H1 (cell line): ENCODE results near the gene CYGB. TPM values are rescaled to one million over a fixed set of nuclear protein-coding genes. Genes with fewer than 3 reads are reported as not detected.

Experiments used
- CREB1 ChIP-seq: IDR thresholded peaks from 2 replicates; pipeline ENCODE4 v1.6.1; 2012; ENCODE audit warnings: inconsistent platforms
- JUND ChIP-seq: IDR thresholded peaks from 2 replicates; pipeline ENCODE4 v1.6.1; 2011; ENCODE audit warnings: mild to moderate bottlenecking, improper control_type of control experiment, low read length
- NANOG ChIP-seq: IDR thresholded peaks from 2 replicates; pipeline ENCODE4 v1.6.1; 2011; ENCODE audit warnings: low read length, low read depth, mild to moderate bottlenecking, inconsistent platforms; ENCODE audit not compliant: insufficient read depth, poor library complexity, severe bottlenecking
- RBBP5 ChIP-seq: IDR thresholded peaks from 2 replicates; pipeline ENCODE4 v1.7.1; 2012; ENCODE audit warnings: low read depth, mild to moderate bottlenecking, inconsistent platforms, low read length, moderate library complexity, borderline replicate concordance
- RNF2 ChIP-seq: fragments of 200-900, 300-1000 bp; sonication (generic); IDR thresholded peaks from 2 replicates; pipeline ENCODE4 v1.7.1; 2016; ENCODE audit warnings: borderline replicate concordance, low read depth, mild to moderate bottlenecking, antibody characterized with exemption, low read length; ENCODE audit not compliant: poor library complexity, severe bottlenecking; ENCODE audit errors: missing control alignments
- SIX5 ChIP-seq: IDR thresholded peaks from 2 replicates; pipeline ENCODE4 v1.6.1; 2011; ENCODE audit warnings: mild to moderate bottlenecking, low read depth, low read length
- SP1 ChIP-seq: IDR thresholded peaks from 2 replicates; pipeline ENCODE4 v1.6.1; 2011; ENCODE audit warnings: low read depth, low read length
- SP4 ChIP-seq: IDR thresholded peaks from 2 replicates; pipeline ENCODE4 v1.6.1; 2012; ENCODE audit warnings: low read length, inconsistent platforms
- polyA plus RNA-seq, 7 experiments: library from polyadenylated mRNA; depleted of rRNA in 3 of 7; stranded (reverse) in 5 of 7; unstranded in 2 of 7; fragments of >200 nt in 5 of 7; fragments of 200-250 nt in 2 of 7; gene quantifications; 1 replicate in 5 of 7; 2 replicates in 1 of 7; 4 replicates in 1 of 7; pipeline versions ENCODE4 v1.2.1 to v1.2.3, GENCODE V29; 2011 to 2013; ENCODE audit warnings: missing spikeins in 2 of 7, mixed read lengths in 2 of 7
- total RNA-seq: library from RNA; stranded (reverse); fragmentation: NEBNext Ultra II Directional; extraction: Animal tissue kit (Norgen Biotek cat#: 25700); gene quantifications from 2 replicates; pipeline ENCODE4 v1.2.1, GENCODE V29; 2021
- TF ChIP-seq, protein P1 (sequence below): fragments of 300-600 bp; sonication (generic); IDR thresholded peaks from 2 replicates; pipeline ENCODE4 v1.7.1; 2012; ENCODE audit warnings: low read length, moderate library complexity, mild to moderate bottlenecking, inconsistent platforms; ENCODE audit not compliant: insufficient replicate concordance

CYGB gene
- total and polyA plus RNA-seq, 2 of the 8 experiments (the other 6 are each of a cell fraction or from before 2014, with no cell fraction given), result 2.7 to 3.7 TPM

DNA sequence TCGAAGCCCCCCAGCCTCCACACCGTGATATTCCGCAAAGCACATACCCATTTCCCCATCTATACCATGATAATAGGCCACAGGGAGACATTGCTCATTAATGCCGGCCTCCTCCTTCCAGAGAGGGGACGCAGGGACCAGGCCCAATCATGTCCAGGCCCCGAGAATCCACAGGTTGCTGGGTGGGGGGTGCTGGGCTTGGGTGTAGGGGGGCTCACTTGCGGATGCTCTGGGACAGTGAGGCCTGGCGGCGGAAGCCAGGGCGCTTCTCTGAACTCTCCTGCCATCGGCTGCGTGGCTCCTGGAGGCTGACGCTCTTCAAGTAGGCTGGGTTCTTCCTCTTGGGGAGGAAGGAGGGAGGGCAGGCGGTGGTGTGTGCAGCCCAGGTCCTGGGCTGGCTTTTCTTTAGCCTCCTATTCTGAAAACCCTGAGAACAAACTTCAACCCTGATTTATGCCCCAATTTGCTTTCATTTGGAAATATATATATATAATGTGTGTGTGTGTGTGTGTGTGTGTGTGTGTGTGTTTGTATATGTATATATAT is 57.9 kb downstream of the CYGB start (continued):
- TF ChIP-seq, protein P1, sequence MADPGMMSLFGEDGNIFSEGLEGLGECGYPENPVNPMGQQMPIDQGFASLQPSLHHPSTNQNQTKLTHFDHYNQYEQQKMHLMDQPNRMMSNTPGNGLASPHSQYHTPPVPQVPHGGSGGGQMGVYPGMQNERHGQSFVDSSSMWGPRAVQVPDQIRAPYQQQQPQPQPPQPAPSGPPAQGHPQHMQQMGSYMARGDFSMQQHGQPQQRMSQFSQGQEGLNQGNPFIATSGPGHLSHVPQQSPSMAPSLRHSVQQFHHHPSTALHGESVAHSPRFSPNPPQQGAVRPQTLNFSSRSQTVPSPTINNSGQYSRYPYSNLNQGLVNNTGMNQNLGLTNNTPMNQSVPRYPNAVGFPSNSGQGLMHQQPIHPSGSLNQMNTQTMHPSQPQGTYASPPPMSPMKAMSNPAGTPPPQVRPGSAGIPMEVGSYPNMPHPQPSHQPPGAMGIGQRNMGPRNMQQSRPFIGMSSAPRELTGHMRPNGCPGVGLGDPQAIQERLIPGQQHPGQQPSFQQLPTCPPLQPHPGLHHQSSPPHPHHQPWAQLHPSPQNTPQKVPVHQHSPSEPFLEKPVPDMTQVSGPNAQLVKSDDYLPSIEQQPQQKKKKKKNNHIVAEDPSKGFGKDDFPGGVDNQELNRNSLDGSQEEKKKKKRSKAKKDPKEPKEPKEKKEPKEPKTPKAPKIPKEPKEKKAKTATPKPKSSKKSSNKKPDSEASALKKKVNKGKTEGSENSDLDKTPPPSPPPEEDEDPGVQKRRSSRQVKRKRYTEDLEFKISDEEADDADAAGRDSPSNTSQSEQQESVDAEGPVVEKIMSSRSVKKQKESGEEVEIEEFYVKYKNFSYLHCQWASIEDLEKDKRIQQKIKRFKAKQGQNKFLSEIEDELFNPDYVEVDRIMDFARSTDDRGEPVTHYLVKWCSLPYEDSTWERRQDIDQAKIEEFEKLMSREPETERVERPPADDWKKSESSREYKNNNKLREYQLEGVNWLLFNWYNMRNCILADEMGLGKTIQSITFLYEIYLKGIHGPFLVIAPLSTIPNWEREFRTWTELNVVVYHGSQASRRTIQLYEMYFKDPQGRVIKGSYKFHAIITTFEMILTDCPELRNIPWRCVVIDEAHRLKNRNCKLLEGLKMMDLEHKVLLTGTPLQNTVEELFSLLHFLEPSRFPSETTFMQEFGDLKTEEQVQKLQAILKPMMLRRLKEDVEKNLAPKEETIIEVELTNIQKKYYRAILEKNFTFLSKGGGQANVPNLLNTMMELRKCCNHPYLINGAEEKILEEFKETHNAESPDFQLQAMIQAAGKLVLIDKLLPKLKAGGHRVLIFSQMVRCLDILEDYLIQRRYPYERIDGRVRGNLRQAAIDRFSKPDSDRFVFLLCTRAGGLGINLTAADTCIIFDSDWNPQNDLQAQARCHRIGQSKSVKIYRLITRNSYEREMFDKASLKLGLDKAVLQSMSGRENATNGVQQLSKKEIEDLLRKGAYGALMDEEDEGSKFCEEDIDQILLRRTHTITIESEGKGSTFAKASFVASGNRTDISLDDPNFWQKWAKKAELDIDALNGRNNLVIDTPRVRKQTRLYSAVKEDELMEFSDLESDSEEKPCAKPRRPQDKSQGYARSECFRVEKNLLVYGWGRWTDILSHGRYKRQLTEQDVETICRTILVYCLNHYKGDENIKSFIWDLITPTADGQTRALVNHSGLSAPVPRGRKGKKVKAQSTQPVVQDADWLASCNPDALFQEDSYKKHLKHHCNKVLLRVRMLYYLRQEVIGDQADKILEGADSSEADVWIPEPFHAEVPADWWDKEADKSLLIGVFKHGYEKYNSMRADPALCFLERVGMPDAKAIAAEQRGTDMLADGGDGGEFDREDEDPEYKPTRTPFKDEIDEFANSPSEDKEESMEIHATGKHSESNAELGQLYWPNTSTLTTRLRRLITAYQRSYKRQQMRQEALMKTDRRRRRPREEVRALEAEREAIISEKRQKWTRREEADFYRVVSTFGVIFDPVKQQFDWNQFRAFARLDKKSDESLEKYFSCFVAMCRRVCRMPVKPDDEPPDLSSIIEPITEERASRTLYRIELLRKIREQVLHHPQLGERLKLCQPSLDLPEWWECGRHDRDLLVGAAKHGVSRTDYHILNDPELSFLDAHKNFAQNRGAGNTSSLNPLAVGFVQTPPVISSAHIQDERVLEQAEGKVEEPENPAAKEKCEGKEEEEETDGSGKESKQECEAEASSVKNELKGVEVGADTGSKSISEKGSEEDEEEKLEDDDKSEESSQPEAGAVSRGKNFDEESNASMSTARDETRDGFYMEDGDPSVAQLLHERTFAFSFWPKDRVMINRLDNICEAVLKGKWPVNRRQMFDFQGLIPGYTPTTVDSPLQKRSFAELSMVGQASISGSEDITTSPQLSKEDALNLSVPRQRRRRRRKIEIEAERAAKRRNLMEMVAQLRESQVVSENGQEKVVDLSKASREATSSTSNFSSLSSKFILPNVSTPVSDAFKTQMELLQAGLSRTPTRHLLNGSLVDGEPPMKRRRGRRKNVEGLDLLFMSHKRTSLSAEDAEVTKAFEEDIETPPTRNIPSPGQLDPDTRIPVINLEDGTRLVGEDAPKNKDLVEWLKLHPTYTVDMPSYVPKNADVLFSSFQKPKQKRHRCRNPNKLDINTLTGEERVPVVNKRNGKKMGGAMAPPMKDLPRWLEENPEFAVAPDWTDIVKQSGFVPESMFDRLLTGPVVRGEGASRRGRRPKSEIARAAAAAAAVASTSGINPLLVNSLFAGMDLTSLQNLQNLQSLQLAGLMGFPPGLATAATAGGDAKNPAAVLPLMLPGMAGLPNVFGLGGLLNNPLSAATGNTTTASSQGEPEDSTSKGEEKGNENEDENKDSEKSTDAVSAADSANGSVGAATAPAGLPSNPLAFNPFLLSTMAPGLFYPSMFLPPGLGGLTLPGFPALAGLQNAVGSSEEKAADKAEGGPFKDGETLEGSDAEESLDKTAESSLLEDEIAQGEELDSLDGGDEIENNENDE, result no peak
- no peak for TF ChIP-seq NANOG
- TF ChIP-seq RNF2, result no peak
- TF ChIP-seq SIX5, result no peak
- TF ChIP-seq SP4, result no peak
- TF ChIP-seq SP1, result no peak
- no peak for TF ChIP-seq JUND
- no peak for TF ChIP-seq CREB1
- TF ChIP-seq RBBP5, result no peak
- TF ChIP-seq, all 59 proteins: peak for 0
